GM12878 (cell line): ENCODE results near the gene PRRX2. TPM values are rescaled to one million over a fixed set of nuclear protein-coding genes. Genes with fewer than 3 reads are reported as not detected.

Experiments used
- ATAC-seq: fragments of 200-7000 bp; cut with Tn5 transposase; 3 replicates; pipeline ENCODE4 v1.9.1; 2020; ENCODE audit warnings: mild to moderate bottlenecking, moderate library complexity
- BruUV-seq: library from RNA; stranded (reverse); fragments of 400-500 nt; replicated peaks from 2 replicates; lab custom pipeline; 2021; lab: Mats Ljungman, UMichigan
- CTCF ChIA-PET: fragments of 300-600 bp; sonication (Branson Sonifier 250); formaldehyde crosslinking; extraction: SDS; loops from one replicate; lab custom pipeline; 2021; ENCODE audit warnings: inconsistent platforms; lab: Yijun Ruan, JAX
- POLR2A ChIA-PET: fragments of 350-600 bp; formaldehyde crosslinking; extraction: SDS; loops from one replicate; lab custom pipeline; 2021; ENCODE audit warnings: inconsistent platforms; lab: Charles Lee
- RAD21 ChIA-PET: fragments of 300-600 bp; sonication (Branson Sonifier 250); formaldehyde crosslinking; loops from one replicate; lab custom pipeline; 2023; ENCODE audit warnings: antibody characterized with exemption; ENCODE audit not compliant: unreplicated experiment; lab: Charles Lee
- SMC1A ChIA-PET: fragments of 300-600 bp; sonication (Branson Sonifier 250); formaldehyde crosslinking; loops from one replicate; lab custom pipeline; 2023; ENCODE audit not compliant: unreplicated experiment, uncharacterized antibody; lab: Charles Lee
- DNase-seq: peaks from one replicate; pipeline ENCODE4 v3.0.0-alpha.2; 2011; ENCODE audit warnings: low read depth, low spot score
- FAIRE-seq: peaks from 3 replicates; lab custom pipeline; 2011; peaks lifted over from hg19 to GRCh38; lab: Jason Lieb, UNC
- H2AFZ ChIP-seq: 2 replicates; pipeline ENCODE4 v1.6.0; 2011; ENCODE audit warnings: low read depth, low read length, control low read depth; ENCODE audit not compliant: control insufficient read depth
- H3K27ac ChIP-seq: 2 replicates; pipeline ENCODE4 v1.5.1; 2011; ENCODE audit warnings: control low read depth; ENCODE audit not compliant: control insufficient read depth, insufficient read depth
- H3K27me3 ChIP-seq, 2 experiments: replicated peaks in 1 of 2; 2 replicates each; pipeline versions ENCODE4 v1.6.0 to v1.6.1; 2011; ENCODE audit warnings: low read length in 1 of 2; ENCODE audit not compliant: control insufficient read depth in 2 of 2, insufficient read depth in 2 of 2
- H3K36me3 ChIP-seq, 2 experiments: 2 replicates each; pipeline ENCODE4 v1.5.1; 2011; ENCODE audit warnings: low read length in 1 of 2; ENCODE audit not compliant: control insufficient read depth in 2 of 2, insufficient read depth in 2 of 2
- H3K4me1 ChIP-seq: 2 replicates; pipeline ENCODE4 v1.6.1; 2011; ENCODE audit warnings: mild to moderate bottlenecking, low read length, moderate library complexity, mixed read lengths; ENCODE audit not compliant: control insufficient read depth, insufficient read depth
- H3K4me2 ChIP-seq: 2 replicates; pipeline ENCODE4 v1.6.0; 2011; ENCODE audit warnings: control low read depth; ENCODE audit not compliant: control insufficient read depth, insufficient read depth
- H3K4me3 ChIP-seq: fragments of 200-600 bp; sonication (generic); 2 replicates; pipeline ENCODE4 v1.5.1; 2016
- H3K79me2 ChIP-seq: 2 replicates; pipeline ENCODE4 v1.6.0; 2011; ENCODE audit warnings: low read length; ENCODE audit not compliant: control insufficient read depth, insufficient read depth
- H3K9ac ChIP-seq: 2 replicates; pipeline ENCODE4 v1.8.0; 2011; ENCODE audit warnings: low read length, control low read depth, mixed read lengths; ENCODE audit not compliant: control insufficient read depth, insufficient read depth
- H3K9me3 ChIP-seq: replicated peaks from 3 replicates; pipeline ENCODE4 v1.5.1; 2011; ENCODE audit warnings: mild to moderate bottlenecking, low read length; ENCODE audit not compliant: control insufficient read depth, insufficient read depth
- H4K20me1 ChIP-seq: 2 replicates; pipeline ENCODE4 v1.6.0; 2011; ENCODE audit not compliant: control insufficient read depth, insufficient read depth
- BRCA1 ChIP-seq: IDR thresholded peaks from 2 replicates; pipeline ENCODE4 v1.6.1; 2011; ENCODE audit warnings: low read depth, low read length, improper control_type of control experiment
- CUX1 ChIP-seq: IDR thresholded peaks from 2 replicates; pipeline ENCODE4 v1.6.1; 2012; ENCODE audit warnings: improper control_type of control experiment, low read depth, low read length; ENCODE audit not compliant: insufficient replicate concordance
- ETV6 ChIP-seq, 2 experiments: fragments of 450-650 bp in 1 of 2; IDR thresholded peaks in 1 of 2; conservative IDR thresholded peaks in 1 of 2; 2 replicates each; pipeline ENCODE4 v1.6.1; 2014; ENCODE audit warnings: antibody characterized with exemption in 1 of 2, borderline replicate concordance in 1 of 2, low read depth in 1 of 2, mild to moderate bottlenecking in 1 of 2, moderate library complexity in 1 of 2
- EZH2 ChIP-seq: IDR thresholded peaks from 2 replicates; pipeline ENCODE4 v1.6.1; 2012; ENCODE audit warnings: low read depth, mild to moderate bottlenecking, control low read depth, inconsistent platforms, low read length, borderline replicate concordance; ENCODE audit not compliant: control insufficient read depth
- MXI1 ChIP-seq: fragments of 150-350 bp; IDR thresholded peaks from 2 replicates; pipeline ENCODE4 v1.6.1; 2011; ENCODE audit warnings: low read depth, mild to moderate bottlenecking, inconsistent platforms, low read length, improper control_type of control experiment
- NFYA ChIP-seq: IDR thresholded peaks from 2 replicates; pipeline ENCODE4 v1.6.1; 2011; ENCODE audit warnings: low read depth, mild to moderate bottlenecking, low read length, improper control_type of control experiment, borderline replicate concordance
- NR2C1 ChIP-seq: fragments of 450-650 bp; IDR thresholded peaks from 2 replicates; pipeline ENCODE4 v1.6.1; 2017; ENCODE audit warnings: antibody characterized with exemption, mild to moderate bottlenecking, moderate library complexity
- RAD21 ChIP-seq: IDR thresholded peaks from 2 replicates; pipeline ENCODE4 v1.6.1; 2011; ENCODE audit warnings: mild to moderate bottlenecking, low read depth, low read length, moderate library complexity; ENCODE audit not compliant: insufficient read depth
- STAT1 ChIP-seq: fragments of 450-650 bp; conservative IDR thresholded peaks from 2 replicates; pipeline ENCODE4 v1.6.1; 2014; ENCODE audit warnings: antibody characterized with exemption, mild to moderate bottlenecking
- SUZ12 ChIP-seq: fragments of 200-600 bp; sonication (generic); IDR thresholded peaks from one replicate; pipeline ENCODE4 v1.6.1; 2018; ENCODE audit warnings: antibody characterized with exemption, mild to moderate bottlenecking; ENCODE audit not compliant: unreplicated experiment
- TARDBP ChIP-seq: IDR thresholded peaks from 2 replicates; pipeline ENCODE4 v1.6.1; 2016; ENCODE audit warnings: borderline replicate concordance
- USF1 ChIP-seq: IDR thresholded peaks from 2 replicates; pipeline ENCODE4 v1.6.1; 2011; ENCODE audit warnings: borderline replicate concordance, low read depth, mild to moderate bottlenecking, moderate library complexity, mixed read lengths, low read length; ENCODE audit not compliant: insufficient read depth; ENCODE audit errors: extremely low read length
- YBX1 ChIP-seq: fragments of 450-650 bp; IDR thresholded peaks from 2 replicates; pipeline ENCODE4 v1.6.1; 2016; ENCODE audit warnings: antibody characterized with exemption
- ZBTB4 ChIP-seq: fragments of 450-650 bp; formaldehyde crosslinking; IDR thresholded peaks from 2 replicates; pipeline ENCODE4 v1.4.0; 2022; ENCODE audit warnings: mild to moderate bottlenecking, moderate library complexity
- ZNF24 ChIP-seq: fragments of 450-650 bp; IDR thresholded peaks from 2 replicates; pipeline ENCODE4 v1.6.1; 2017; ENCODE audit warnings: antibody characterized with exemption, mild to moderate bottlenecking
- WGBS: methylation state at CpG from one replicate; pipeline ENCODE4 v1.1.6; 2016; ENCODE audit warnings: low lambda C conversion rate; ENCODE audit not compliant: insufficient replicate concordance, insufficient coverage; ENCODE audit errors: missing lambda C conversion rate; 5-methylcytosine and 5-hydroxymethylcytosine counted together
- in situ Hi-C: fragments of 300-500 bp; cut with MboI; formaldehyde crosslinking; loops from 9 replicates; pipeline ENCODE4 v1.14.3; 2018; ENCODE audit warnings: mixed read lengths
- intact Hi-C: fragments of 100-400 bp; cut with micrococcal nuclease; formaldehyde crosslinking; loops from one replicate; pipeline ENCODE4 v1.14.2; 2022; ENCODE audit not compliant: unreplicated experiment
- polyA plus RNA-seq, 11 experiments: library from polyadenylated mRNA; depleted of rRNA in 4 of 11; unstranded in 6 of 11; stranded (reverse) in 5 of 11; fragments of >200 nt; fragmentation: Nextera tagmentation in 4 of 11; fragmentation: Illumina TruSeq in 1 of 11; extraction: Ambion mirVana in 4 of 11; extraction: Trizol in 1 of 11; gene quantifications; 1 replicate in 1 of 11; 2 replicates in 10 of 11; pipeline versions ENCODE4 v1.2.1 to v1.2.3, GENCODE V29; 2011 to 2016; ENCODE audit warnings: inconsistent platforms in 2 of 11, missing spikeins in 2 of 11, low read depth in 1 of 11
- total RNA-seq, 4 experiments: library from RNA; depleted of rRNA in 3 of 4; stranded (reverse); fragments of >200 nt in 3 of 4; fragmentation: Illumina TruSeq in 1 of 4; extraction: Trizol in 1 of 4; gene quantifications; 2 replicates each; pipeline versions ENCODE4 v1.2.1 to v1.2.3, GENCODE V29; 2013 to 2021

Gene PRRX2
- total and polyA plus RNA-seq, 10 of the 15 experiments (the other 5 are each of a cell fraction or from before 2014, with no cell fraction given), result not detected

GRCh38 chr9:129761901-129762369 is 96.5 kb downstream of the PRRX2 start:
- H2AFZ ChIP-seq, result no peak overlapping the region
- no peaks in the 10 kb centered on the region for H3K27me3 ChIP-seq
- WGBS, result 8% methylated on average over 6 of the region's 6 CpGs
- no peak for FAIRE-seq
- in situ Hi-C loops (no loop called here), intact Hi-C loops (no loop called here)
- no peaks in the 10 kb centered on the region for H3K9me3 ChIP-seq
- H3K9ac ChIP-seq, result no peak overlapping the region
- ATAC-seq, result no peak
- no peak overlapping the region for H3K27ac ChIP-seq
- H3K36me3 ChIP-seq, result no peaks in the 10 kb centered on the region
- H4K20me1 ChIP-seq, result no peaks in the 10 kb centered on the region
- BruUV-seq, result no TSS peak
- H3K4me2 ChIP-seq, result no peak overlapping the region
- ChIA-PET POLR2A (interaction anchor here (0.6 kb wide), 1 partner anchor 274 kb away, joined by 3 read pairs; no protein-coding TSS in a partner anchor), RAD21 (no interaction called here), SMC1A (interaction anchor here (0.6 kb wide), 1 partner anchor 18 kb away, joined by 3 read pairs; no protein-coding TSS in a partner anchor), CTCF (interaction anchor here (0.6 to 0.7 kb wide), 2 partner anchors 14 to 28 kb away, joined by 3 to 4 read pairs; no protein-coding TSS in a partner anchor)
- H3K79me2 ChIP-seq, result no peaks in the 10 kb centered on the region
- DNase-seq, result no peak
- no peak overlapping the region for H3K4me3 ChIP-seq
- peaks cover 4% of the 10 kb centered on the region; the same call in 1 of the 2 replicates for H3K4me1 ChIP-seq
- TF ChIP-seq ZBTB4, result no peak
- TF ChIP-seq BRCA1, result no peak
- TF ChIP-seq USF1, result no peak
- TF ChIP-seq MXI1, result no peak
- no peak for TF ChIP-seq STAT1
- TF ChIP-seq RAD21, result no peak
- no peak for TF ChIP-seq CUX1
- no peak for TF ChIP-seq TARDBP
- TF ChIP-seq EZH2, result no peak
- TF ChIP-seq NFYA, result no peak
- no peak for TF ChIP-seq ETV6 (conservative IDR thresholded peaks at IDR 0.05 in 1 of 2, IDR thresholded peaks at IDR 0.05 in 1 of 2; ENCODE audit: borderline replicate concordance in 1 of 2, low read depth in 1 of 2)
- no peak for TF ChIP-seq NR2C1
- no peak for TF ChIP-seq SUZ12
- no peak for TF ChIP-seq ZNF24
- TF ChIP-seq YBX1, result no peak
